Putamen (tissue), 1 donor: ENCODE results near the gene COX8A.
"Not testable (repeated sequence)": the region's sequence is repeated elsewhere in the genome, so short reads cannot be mapped to it uniquely, and the experiment has no call there.

Experiments used
- DNase-seq: peaks from one replicate; pipeline ENCODE4 v3.0.0-alpha.2; 2016; ENCODE audit warnings: low spot score

Gene COX8A, protein sequence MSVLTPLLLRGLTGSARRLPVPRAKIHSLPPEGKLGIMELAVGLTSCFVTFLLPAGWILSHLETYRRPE

DNA sequence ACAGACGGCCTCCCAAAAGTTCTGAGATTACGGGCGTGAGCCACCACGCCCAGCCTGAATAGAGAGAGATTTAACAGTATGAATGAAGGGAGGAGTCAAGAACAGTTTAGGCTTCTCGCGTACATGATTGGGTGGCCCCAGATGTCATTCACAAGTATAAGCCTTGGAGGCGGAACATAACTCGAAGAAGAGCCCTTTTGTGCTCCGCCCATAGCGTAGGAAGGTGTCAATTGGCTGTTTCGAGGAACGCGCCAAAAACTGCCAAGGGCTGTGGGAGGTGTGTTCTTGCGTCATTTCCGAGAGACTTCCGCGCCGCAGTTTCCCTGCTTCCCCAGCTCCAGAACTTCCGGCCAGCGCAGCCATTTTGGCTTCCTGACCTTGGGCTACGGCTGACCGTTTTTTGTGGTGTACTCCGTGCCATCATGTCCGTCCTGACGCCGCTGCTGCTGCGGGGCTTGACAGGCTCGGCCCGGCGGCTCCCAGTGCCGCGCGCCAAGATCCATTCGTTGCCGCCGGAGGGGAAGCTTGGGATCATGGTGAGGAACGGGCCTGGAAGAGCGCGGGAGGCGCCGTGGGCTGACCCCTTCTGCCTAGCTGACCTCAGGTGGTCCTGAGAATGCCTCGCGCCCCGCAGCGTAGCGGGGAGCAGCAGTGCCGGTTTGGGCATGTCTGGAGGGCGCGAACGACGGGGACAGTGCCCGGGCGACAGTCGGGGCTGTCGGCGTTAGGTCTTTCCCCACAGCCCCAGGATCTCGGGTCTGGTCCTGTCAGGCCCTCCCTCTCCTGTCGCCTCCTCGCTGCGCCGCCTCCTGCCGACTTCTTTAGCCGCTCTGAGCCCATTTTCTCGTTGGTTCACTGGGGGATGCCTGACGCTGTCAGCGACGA is at the start of gene COX8A:
Gene COX8A (plus strand): TSS at position 362 of the 885 bp plus-strand sequence. CDS start 61 bp downstream, at position 423.
- DNase-seq, result peak; percentile 100

DNA sequence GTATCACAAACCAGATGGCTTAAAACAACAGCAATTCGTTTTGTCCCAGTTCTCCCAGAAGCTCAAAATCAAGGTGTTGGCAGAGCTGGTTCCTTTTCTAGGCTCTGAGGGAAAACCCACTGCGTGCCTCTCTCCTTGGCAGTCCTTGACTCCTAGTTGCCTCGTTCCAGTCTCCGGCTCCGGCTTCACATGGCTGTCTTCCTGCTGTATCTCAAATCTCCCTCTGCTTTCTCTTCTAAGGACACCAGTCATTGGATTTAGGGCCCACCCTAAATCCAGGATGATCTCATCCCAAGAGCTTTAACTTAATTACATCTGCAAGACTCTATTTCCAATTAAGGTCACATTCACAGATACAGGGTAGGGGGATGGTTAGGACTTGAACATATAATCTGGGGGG is 44.8 kb upstream of the COX8A start:
- DNase-seq, result no peak

DNA sequence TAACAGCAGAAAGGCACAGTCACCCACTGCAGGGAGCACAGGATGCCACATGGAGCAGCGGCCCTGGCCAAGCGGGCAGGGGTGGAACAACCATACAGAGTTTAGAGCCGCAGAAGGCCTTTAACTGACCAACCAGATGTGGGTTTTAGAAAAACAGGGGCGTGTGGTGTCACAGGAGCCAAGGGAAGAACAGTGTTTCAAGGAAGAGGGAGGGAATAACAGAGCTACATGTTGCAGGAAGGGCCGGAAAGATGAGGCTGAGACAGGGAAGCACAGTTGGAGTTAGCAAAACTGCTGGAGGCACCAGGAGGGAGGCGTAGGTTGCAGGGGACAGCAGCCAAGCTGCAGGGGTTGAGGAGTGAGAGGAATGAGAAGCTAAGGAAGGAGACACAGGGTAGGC is 43.4 kb upstream of the COX8A start:
- DNase-seq, result no peak

DNA sequence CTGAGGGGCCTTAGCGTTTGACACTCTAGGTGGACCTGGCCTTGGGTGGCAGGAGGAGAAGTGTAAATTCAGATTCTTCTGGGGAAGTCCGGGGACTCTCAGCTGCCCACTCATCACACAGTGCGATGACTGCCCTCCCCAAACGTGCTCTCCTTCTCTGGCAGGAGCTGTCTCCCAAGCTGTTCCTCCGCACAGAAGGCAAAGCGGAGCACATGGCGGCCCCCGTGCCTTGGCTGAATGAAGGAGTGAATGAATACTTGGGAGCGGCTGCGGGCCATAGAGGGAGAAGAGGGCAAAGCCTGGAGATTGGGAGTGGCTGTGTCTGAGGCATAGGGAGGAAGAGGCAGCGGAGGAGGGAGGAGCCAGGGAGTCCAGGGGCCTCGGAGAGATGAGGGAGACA is 42.5 kb upstream of the COX8A start:
- no peak for DNase-seq

DNA sequence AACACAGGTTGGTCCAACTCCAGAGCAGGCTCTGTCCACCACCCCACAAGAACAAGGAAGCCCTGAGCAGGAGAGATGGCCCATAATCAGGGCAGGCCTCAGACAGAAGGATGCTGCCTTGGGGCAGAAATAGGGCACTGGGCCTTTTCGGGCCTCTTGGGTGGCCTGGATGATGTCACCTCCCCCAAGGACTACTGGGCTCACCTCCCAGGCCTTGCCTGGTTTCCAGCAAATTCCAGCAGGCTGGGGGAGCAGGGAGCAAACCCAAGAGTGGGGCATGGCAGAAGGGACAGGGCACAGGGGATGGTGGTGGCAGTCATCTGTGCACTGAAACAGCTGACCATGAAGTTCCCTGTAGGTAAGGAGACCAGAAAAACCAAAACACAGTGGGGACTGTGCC is 41.0 kb upstream of the COX8A start:
- no peak for DNase-seq

DNA sequence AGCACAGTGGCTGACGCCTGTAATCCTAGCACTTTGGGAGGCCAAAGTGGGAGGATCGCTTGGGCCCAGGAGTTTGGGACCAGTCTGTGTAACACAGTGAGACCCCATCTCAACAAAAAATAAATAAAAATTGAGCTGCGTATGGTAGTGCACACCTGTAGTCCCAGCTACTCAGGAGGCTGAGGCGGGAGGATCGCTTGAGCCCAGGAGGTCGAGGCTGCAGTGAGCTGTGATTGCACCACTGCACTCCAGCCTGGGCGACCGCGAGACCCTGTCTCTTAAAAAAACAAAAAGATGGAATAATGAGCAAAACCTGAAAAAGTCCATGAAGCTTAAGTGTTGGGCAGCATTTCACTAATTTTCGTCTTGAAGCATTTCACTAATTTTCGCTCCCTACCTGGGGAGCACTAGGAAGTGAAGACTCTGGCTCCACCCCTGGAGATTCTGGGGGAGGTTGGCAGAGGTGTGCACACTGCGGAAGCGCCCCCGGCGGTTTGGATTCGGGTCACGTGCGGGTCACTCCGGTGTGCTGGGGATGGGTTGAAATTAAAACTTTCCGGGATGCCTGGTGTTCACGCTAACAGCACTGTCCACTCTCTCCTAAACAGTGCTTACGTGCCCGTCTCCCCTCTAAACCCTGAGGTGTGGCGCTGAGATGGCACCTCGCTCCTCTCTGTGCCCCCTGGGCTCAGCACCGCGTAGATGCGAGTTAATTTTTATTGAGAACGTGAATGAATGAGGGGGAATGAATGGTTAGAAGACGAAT is 36.5 kb upstream of the COX8A start:
- DNase-seq, result no peak

DNA sequence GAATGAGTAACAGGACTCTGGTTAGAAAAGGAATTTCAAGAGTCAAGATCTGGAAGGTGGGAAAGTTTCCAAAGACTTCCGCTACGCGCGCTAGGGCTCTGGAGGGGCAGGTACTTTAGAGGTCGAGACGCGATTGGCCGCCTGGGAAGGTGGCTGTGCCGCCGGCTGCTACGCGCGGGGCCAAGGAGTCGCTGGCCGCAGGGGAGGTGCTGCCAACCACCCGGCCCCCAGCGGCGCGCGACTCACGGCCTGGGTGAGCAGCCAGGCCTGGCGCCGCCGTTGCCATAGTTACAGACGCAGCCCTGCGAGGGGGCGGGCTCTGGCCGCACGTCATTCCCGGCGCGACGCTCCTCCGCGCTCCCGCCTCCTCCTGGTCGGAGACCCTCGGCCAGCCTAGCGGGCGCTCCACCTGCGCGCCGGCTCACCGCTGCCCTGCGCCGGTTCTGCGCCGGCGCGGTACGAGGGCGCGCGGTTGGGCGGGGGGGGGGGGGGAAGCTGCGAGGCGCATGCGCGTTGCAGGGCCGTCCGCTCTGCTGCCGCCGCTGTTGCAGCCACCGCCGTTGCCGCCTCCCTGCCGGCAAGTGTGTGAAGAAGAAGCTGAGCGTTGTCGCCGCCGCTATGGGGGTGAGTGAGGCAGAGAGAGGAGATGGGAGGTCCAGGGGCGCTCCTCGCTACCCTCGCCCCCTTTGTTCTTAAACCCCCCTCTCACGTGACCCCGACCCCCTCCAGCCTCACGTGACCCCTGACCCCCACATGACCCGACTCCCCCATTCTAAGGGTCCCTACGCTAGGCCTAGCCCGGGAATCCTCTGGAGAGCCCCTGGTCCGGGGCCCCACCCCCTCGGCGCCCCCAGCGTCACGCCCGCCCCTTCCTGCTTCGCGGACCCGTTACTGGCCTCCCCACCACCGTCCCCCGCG is 35.7 kb upstream of the COX8A start, which contains the start of gene NAA40:
Gene NAA40 (plus strand): TSS at position 524 of the 918 bp plus-strand sequence. CDS start 95 bp downstream, at position 619.
- peak; percentile 86 for DNase-seq

DNA sequence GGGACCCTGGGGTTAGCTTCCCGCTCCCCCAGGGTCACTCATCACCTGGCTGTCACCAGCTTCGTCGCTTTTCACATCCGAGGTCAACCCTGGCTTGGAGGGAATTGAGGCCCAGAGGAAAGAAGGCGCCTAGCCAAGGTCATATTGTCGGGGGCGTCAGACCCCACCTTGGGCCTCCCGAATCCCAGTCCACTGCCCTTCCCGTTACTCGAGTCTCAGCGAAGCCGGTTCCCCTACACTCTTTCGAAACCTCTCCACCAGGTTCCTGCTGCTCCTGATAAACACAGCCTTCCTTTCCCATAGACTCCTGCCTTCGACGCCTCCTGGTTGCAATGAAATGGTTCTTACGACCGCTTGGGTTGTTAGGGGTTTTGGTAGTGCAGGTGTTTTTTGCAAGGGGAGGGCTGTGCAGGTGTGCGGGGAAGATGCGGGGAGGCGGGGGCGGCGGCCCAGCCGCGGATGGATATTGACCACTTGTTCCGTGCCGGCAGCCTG is 35.0 kb upstream of the COX8A start:
- no peak for DNase-seq

DNA sequence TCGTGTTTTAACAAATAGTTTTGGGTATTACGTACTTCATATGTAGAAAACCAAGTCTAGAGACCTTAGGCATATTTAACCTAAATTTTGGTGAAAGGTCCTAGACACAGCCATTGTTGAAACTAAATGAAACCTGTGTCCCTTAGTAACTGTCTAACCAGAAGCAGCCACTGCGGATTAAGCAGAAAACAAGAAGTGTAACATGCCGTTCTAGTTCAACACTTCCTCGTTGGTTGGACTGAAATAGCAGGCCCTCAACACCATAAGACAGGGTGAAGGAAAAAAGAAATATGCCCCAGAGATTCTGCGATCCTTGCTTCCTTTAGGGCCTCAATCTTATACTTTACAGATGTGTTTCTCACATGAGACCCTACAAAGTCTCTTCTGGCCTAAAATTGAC is 33.6 kb upstream of the COX8A start:
- DNase-seq, result no peak

DNA sequence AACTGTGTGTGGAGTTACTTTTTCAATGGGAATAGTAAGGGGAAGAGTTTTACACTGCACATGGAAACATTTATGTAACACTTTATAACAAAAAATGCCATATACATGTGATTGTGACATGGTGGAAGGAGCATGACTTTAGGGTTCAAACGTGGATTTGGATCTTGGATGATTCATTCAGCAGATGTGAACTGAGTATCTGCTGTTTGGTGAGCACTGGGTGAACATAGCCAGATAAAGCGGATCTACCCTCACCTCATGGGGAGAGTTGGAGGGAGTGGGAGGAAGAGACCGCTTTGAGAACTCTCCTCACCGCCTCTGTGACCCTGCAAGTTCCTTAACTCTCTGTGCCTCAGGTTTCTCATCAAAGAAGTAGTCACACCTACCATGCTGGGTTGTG is 32.5 kb upstream of the COX8A start:
- no peak for DNase-seq

DNA sequence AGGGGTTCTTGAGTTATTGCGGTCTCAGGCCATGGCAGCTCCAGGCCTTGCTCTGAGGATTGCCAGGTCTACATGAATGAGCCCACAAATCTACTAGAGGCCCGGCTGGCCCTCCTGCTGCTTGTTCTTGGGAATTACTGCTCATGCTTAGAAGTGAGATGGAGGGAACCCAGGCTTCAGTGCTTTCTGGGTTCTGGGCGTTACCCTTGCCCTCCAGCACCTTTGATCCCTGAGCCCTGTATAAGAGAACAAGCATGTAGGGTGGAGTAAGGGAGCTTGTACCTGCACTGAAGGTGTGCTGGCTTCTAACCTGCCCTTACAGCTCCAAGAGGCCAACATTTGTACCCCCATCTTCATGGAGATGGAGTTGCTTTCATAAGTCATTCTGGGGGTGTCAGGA is 31.6 kb upstream of the COX8A start:
- DNase-seq, result no peak

DNA sequence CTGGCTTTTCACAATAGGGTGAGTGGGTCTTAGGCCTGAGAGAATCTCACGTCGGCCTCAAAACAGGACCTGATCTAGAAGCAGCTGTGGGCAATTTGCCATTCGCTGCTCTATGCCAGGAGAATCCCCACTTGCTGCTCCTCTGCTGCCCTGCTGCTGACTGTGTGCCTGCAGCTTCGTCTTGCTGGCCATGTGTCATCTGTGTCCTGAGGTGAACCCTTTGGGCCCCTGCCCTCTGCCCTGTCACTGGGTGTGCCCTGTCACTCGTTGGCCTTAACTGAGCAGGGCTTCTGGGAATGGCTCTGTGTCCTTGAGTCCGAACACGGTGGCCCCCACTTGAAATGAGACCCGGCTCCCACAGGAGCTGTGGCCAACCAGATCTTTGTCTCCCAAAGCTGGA is 29.4 kb upstream of the COX8A start:
- DNase-seq, result no peak

DNA sequence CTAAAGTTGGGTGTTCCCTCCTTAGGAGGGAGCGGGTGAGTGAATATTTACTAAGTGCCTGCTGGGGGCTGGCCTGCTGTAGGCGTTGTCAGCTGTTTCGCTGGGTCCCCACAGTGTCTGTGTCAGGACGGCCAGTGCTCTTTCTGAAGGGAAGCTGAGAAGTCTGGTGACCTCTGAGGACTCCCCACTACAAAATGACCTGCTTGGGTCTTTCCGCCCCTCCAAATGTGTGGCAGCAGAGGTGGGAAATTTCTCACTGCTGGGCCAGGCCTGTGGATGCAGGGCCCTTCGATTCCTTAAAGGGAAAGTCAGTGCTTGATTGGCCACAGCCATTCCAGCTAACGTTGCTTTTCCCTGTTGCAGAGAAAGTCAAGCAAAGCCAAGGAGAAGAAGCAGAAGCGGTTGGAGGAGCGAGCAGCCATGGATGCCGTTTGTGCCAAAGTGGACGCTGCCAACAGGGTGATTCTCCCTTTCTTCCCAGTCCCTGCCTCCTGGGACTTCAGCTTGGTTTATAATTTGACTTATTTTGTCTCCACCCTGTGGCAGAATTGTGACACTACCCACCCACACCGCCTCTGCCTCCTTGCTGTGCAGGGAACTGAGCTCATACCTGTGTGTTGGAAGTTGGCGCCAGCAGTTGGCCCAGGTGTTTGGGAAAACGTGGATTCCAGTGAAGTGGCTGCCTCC is 28.8 kb upstream of the COX8A start:
- peak; percentile 80 for DNase-seq

DNA sequence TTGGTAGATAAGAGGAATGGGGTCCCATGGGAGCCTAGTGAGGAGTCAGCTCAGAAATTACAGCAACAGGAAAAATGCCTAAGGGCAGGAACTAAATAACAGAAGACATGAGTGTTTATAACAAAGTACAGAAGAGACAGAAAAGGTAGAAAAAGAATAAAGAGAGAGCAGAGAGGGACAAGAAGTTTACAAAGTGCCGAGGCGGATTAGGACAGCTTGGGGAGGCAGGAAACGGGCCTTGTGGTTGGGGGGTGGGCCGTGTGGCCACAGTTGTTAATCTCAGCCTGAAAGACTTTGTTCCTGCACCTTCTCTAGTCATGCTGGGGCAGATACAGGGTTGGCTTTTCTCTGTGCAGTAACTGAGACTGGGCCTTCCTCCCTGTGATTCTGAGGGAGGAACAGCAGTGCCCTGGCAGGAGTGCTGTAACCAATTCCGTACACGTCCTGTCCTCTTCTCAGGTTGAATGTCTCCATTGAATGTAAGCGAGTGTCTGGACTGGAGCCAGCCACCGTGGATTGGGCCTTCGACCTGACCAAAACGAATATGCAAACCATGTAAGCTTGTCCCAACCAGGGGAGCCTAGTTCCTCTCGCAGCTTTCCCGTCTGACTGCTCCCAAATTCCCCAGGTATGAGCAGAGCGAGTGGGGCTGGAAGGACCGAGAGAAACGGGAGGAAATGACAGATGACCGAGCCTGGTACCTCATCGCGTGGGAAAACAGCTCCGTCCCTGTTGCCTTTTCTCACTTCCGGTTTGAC is 22.5 kb upstream of the COX8A start:
- DNase-seq, result no peak

DNA sequence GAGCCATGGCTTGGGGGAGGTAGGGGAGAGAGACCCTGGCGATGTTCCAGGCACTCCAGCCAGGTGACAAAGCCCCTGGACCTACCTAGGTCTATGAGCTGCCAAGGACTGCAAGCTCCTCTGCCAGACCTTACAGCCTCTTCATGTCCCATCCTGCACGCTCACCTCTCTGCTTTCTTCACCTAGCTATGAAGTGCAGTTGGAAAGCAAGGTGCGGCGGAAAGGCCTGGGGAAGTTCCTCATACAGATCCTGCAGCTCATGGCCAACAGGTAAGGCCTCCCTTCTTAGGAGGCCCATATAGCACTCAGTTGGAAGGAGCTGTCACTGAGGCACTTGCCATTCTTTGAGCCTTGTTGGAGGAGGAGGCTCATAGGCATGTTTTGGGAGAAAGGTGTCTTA is 21.9 kb upstream of the COX8A start:
- no peak for DNase-seq

DNA sequence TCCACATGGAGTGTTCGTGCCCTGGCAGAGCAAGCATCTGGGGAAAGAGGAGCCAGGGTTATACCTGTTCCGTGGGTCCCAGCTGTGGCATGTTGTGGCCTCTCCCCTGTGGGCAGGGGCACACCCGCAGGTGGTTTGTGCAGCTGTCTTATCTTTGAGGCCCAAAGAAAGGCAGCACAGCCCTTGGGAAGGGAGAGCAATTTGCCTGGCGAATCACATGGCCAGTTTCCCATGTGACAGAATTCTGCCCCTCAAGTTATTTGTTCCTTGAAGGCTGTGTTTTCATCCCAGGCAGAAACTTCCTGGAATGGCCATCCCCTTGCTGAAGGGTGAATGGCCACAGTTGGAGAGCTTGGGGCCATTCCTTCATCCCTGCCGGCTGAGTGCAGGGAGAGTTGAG is 16.4 kb upstream of the COX8A start:
- no peak for DNase-seq

DNA sequence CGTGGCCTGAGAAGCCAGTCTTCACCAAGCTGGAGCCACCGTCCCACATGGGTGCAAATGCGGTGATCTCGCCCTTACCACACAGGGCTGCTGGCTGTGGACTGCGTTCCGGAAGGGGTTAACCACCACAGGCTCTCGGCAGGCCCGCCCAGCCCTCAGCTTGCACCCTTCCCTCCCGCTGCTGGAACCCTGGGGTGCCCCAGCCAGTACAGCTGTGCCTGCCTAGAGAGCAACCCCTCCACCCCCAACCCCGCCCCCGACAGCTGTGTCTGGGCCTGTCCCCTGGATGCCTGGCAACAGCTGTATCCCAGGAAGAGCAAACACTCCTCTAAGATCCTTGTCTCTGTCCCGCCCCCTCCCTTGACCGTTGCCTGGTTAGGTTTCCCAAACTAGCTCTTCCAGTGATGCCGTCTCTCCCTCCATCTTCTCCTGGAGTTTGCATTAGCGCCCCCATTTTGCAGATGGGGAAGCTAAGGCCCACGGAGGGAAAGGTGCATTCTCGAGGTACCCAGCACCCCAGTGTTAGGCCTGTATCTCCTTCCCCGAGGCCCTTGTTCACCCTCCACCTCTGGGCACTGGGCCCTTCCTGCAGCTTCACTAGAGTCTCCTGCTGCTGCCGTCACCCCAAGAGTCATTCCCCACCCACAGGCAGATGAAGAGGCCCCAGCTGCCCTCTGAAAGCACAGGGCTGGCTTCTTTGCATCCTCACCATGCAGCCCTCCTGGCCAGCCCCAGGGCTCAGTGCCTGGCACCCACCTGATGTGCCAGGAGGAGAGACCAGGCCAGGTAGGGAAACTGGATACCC is 12.6 kb upstream of the COX8A start:
- DNase-seq, result no peak

DNA sequence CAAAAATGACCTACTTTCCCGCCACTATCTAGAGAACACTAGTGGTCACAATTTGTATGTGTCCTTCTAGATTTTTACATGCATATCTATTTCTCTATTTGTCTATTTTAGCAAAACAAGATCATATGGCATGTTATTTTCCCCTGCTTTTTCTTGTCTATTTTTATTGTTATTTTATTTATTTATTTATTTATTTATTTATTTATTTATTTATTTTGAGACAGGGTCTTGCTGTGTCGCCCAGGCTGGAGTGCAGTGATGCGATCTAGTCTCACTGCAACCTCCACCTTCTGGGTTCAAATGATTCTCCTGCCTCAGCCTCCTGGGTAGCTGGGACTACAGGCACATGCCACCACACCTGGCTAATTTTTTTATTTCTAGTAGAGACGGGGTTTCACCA is 10.5 kb upstream of the COX8A start:
- DNase-seq, result not testable (repeated sequence)

DNA sequence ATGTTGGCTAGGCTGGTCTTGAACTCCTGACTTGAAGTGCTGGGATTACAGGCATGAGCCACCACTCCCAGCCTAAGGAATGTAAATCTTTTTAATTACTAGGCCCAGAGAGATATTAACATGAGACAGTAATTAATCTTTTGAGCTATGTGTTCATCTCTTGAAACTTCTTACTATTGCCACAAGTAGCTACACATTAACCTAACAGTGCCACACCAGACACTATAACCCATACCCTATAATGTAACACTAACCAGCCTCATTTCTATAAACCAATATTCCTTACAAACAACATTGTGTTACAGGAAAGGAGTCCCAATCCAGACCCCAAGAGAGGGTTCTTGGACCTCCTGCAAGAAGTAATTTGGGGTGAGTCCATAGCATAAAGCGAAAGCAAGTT is 8.0 kb upstream of the COX8A start:
- no peak for DNase-seq

DNA sequence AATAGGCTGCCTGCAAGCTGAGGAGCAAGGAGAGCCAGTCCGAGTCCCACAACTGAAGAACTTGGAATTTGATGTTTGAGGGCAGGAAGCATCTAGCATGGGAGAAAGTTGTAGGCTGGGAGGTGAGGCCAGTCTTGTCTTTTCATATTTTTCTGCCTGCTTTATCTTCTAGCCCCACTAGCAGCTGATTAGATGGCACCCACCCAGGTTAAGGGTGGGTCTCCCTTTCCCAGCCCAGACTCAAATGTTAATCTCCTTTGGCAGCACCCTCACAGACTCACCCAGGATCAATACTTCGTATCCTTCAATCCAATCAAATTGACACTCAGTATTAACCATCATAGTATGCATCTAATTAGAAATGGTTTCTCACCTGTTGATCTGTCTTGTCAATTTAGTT is 5.0 kb upstream of the COX8A start:
- DNase-seq, result no peak
